Endothelial cell of umbilical vein (primary cell): Measurements from ENCODE around the gene SERPINI1. TPM values are rescaled to one million over a fixed set of nuclear protein-coding genes. Genes with fewer than 3 reads are reported as not detected.

ENCODE experiments used
- BruUV-seq: library from RNA; stranded (reverse); fragments of 400-500 nt; replicated peaks from 2 replicates; lab custom pipeline; 2021; lab: Mats Ljungman, UMichigan
- CTCF ChIA-PET: fragments of 300-600, 350-600 bp; sonication (Branson Sonifier 250); formaldehyde crosslinking; loops from one replicate; lab custom pipeline; 2021; ENCODE audit warnings: antibody characterized with exemption, inconsistent platforms; lab: Charles Lee
- POLR2A ChIA-PET: fragments of 300-600, 350-600 bp; sonication (Branson Sonifier 250); formaldehyde crosslinking; loops from one replicate; lab custom pipeline; 2021; ENCODE audit warnings: antibody characterized with exemption, inconsistent platforms; lab: Charles Lee
- DNase-seq: peaks from one replicate; pipeline ENCODE4 v3.0.0-alpha.2; 2011; ENCODE audit warnings: low read depth, low spot score
- FAIRE-seq: peaks from 2 replicates; lab custom pipeline; 2011; peaks lifted over from hg19 to GRCh38; lab: Jason Lieb, UNC
- H2AFZ ChIP-seq: 2 replicates; pipeline ENCODE4 v1.6.0; 2012; ENCODE audit warnings: low read depth, low read length, control low read depth, inconsistent platforms
- H3K27ac ChIP-seq: 2 replicates; pipeline ENCODE4 v1.5.1; 2011; ENCODE audit warnings: low read depth, mild to moderate bottlenecking, control low read depth, low read length, moderate library complexity; ENCODE audit not compliant: insufficient read depth
- H3K27me3 ChIP-seq, 2 experiments: 2 replicates each; pipeline versions ENCODE4 v1.6.0 to v1.6.1; 2011; ENCODE audit warnings: low read length in 2 of 2, mixed read lengths in 1 of 2; ENCODE audit not compliant: control insufficient read depth in 2 of 2, insufficient read depth in 2 of 2
- H3K36me3 ChIP-seq, 2 experiments: 2 replicates in 1 of 2; 3 replicates in 1 of 2; pipeline ENCODE4 v1.5.1; 2011; ENCODE audit warnings: low read length in 2 of 2, mild to moderate bottlenecking in 1 of 2, moderate library complexity in 1 of 2; ENCODE audit not compliant: control insufficient read depth in 2 of 2, insufficient read depth in 2 of 2; ENCODE audit errors: extremely low read depth in 1 of 2
- H3K4me1 ChIP-seq: 3 replicates; pipeline ENCODE4 v1.5.1; 2011; ENCODE audit warnings: mild to moderate bottlenecking, low read length; ENCODE audit not compliant: control insufficient read depth, insufficient read depth; ENCODE audit errors: extremely low read depth
- H3K4me2 ChIP-seq: 2 replicates; pipeline ENCODE4 v1.6.1; 2011; ENCODE audit warnings: low read length, control low read depth, mixed read lengths; ENCODE audit not compliant: insufficient read depth
- H3K4me3 ChIP-seq, 3 experiments: fragments of 200-600 bp in 1 of 3; sonication (generic), shearing (Covaris generic) in 1 of 3; replicated peaks in 1 of 3; 2 replicates each; pipeline ENCODE4 v1.5.1; 2011 to 2016; ENCODE audit warnings: control low read depth in 3 of 3, low read length in 3 of 3, mild to moderate bottlenecking in 2 of 3, inconsistent platforms in 1 of 3, low read depth in 1 of 3, moderate library complexity in 1 of 3; ENCODE audit not compliant: insufficient read depth in 1 of 3
- H3K79me2 ChIP-seq: 2 replicates; pipeline ENCODE4 v1.6.0; 2012; ENCODE audit warnings: low read length, inconsistent platforms; ENCODE audit not compliant: control insufficient read depth, insufficient read depth
- H3K9ac ChIP-seq: replicated peaks from 2 replicates; pipeline ENCODE3; 2011; ENCODE audit warnings: low read length, control low read depth; ENCODE audit not compliant: insufficient read depth; ENCODE audit errors: extremely low read depth
- H3K9me1 ChIP-seq: replicated peaks from 3 replicates; pipeline ENCODE4 v1.6.0; 2011; ENCODE audit warnings: mild to moderate bottlenecking, low read length; ENCODE audit not compliant: control insufficient read depth, insufficient read depth; ENCODE audit errors: extremely low read depth
- H3K9me3 ChIP-seq: replicated peaks from 2 replicates; pipeline ENCODE4 v1.5.1; 2012; ENCODE audit warnings: low read length, inconsistent platforms; ENCODE audit not compliant: control insufficient read depth, insufficient read depth
- H4K20me1 ChIP-seq: replicated peaks from 2 replicates; pipeline ENCODE3; 2011; ENCODE audit warnings: mild to moderate bottlenecking, low read length; ENCODE audit not compliant: control insufficient read depth, insufficient read depth; ENCODE audit errors: extremely low read depth
- EZH2 ChIP-seq: IDR thresholded peaks from 2 replicates; pipeline ENCODE4 v1.6.1; 2012; ENCODE audit warnings: borderline replicate concordance, low read depth, mild to moderate bottlenecking, moderate library complexity, low read length, inconsistent platforms; ENCODE audit not compliant: severe bottlenecking
- FOS ChIP-seq: IDR thresholded peaks from 2 replicates; pipeline ENCODE4 v1.6.1; 2011; ENCODE audit warnings: mild to moderate bottlenecking, low read length, moderate library complexity, borderline replicate concordance; ENCODE audit not compliant: insufficient read depth
- GATA2 ChIP-seq: IDR thresholded peaks from 2 replicates; pipeline ENCODE4 v1.7.0; 2011; ENCODE audit warnings: low read depth, mild to moderate bottlenecking, moderate library complexity, mixed read lengths, low read length; ENCODE audit not compliant: insufficient read length, insufficient read depth
- JUN ChIP-seq: IDR thresholded peaks from 2 replicates; pipeline ENCODE4 v1.6.1; 2011; ENCODE audit warnings: borderline replicate concordance, low read depth; ENCODE audit not compliant: insufficient read length, insufficient read depth
- MAX ChIP-seq: IDR thresholded peaks from 2 replicates; pipeline ENCODE4 v1.6.1; 2011; ENCODE audit not compliant: insufficient read depth, insufficient read length
- MYC ChIP-seq: IDR thresholded peaks from one replicate; pipeline ENCODE4 v1.6.1; 2011; ENCODE audit warnings: mild to moderate bottlenecking, low read depth, low read length
- POLR2A ChIP-seq: IDR thresholded peaks from 2 replicates; pipeline ENCODE4 v1.6.1; 2012; ENCODE audit warnings: low read depth, mild to moderate bottlenecking, control low read depth, low read length
- POLR2AphosphoS5 ChIP-seq: IDR thresholded peaks from 2 replicates; pipeline ENCODE4 v1.6.1; 2012; ENCODE audit warnings: low read depth, mild to moderate bottlenecking, control low read depth, low read length, moderate library complexity; ENCODE audit not compliant: insufficient read depth
- dilution Hi-C: fragments of 300-500 bp; cut with MboI; formaldehyde crosslinking; loops from one replicate; pipeline ENCODE4 v1.15.0; 2019; ENCODE audit warnings: low sequenced_read_pairs; ENCODE audit not compliant: extremely low pct_ligation_motif_present
- intact Hi-C: fragments of 100-400 bp; cut with micrococcal nuclease; formaldehyde crosslinking; loops from one replicate; pipeline ENCODE4 v1.10.0; 2022
- polyA plus RNA-seq, 4 experiments: library from polyadenylated mRNA; depleted of rRNA in 3 of 4; stranded (reverse) in 3 of 4; unstranded in 1 of 4; fragments of >200 nt; gene quantifications; 2 replicates each; pipeline versions ENCODE4 v1.2.1 to v1.2.3, GENCODE V29; 2011 to 2012; ENCODE audit warnings: missing spikeins in 1 of 4
- total RNA-seq: library from RNA; stranded (reverse); gene quantifications from 2 replicates; pipeline ENCODE4 v1.2.3, GENCODE V29; 2021
- TF ChIP-seq, protein P1 (sequence below), 2 donors: IDR thresholded peaks; 1 replicate in 1 of 2; 2 replicates in 1 of 2; pipeline ENCODE4 v1.5.1; 2011; ENCODE audit warnings: low read length in 2 of 2, mild to moderate bottlenecking in 2 of 2, moderate library complexity in 2 of 2, control low read depth in 1 of 2, inconsistent platforms in 1 of 2, low read depth in 1 of 2; ENCODE audit not compliant: insufficient read depth in 1 of 2; ENCODE audit errors: extremely low read depth in 1 of 2

Gene SERPINI1
- total and polyA plus RNA-seq, 2 donors (not counting 3 experiments of a cell fraction or from before 2014, with no cell fraction given): 0.22 to 0.28 TPM

DNA sequence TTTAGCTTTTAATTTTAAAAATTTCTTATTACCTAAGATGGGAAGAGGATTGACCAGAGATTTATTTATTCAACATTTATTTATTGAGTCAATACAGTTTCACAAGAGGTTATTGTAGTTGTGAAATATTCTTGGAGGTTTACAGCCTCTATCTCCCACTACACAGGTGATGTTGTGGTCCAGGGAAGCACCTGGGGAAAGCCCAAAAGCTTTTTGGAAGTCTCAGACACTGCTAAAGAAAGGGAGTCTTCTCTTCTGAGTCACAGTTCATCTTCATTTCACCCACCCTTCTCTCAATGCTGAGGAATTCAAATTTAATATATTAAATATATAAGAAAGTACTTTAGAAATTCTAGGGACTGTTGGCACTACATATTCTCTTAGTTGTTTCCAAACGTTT lies 41.8 kb downstream of the SERPINI1 start:
- no peaks in the 10 kb centered on the region for H3K27me3 ChIP-seq
- no peak overlapping the region for H3K4me2 ChIP-seq
- FAIRE-seq (no peak), DNase-seq (no peak)
- intact Hi-C loops (no loop called here), dilution Hi-C loops (no loop called here)
- no peak overlapping the region for H3K9ac ChIP-seq
- H3K27ac ChIP-seq: no peak overlapping the region
- no peak overlapping the region for H3K4me3 ChIP-seq
- H3K9me1 ChIP-seq: no peaks in the 10 kb centered on the region
- H3K9me3 ChIP-seq: no peaks in the 10 kb centered on the region
- ChIA-PET POLR2A (no interaction called here), CTCF (no interaction called here)
- H3K4me1 ChIP-seq: no peaks in the 10 kb centered on the region
- H4K20me1 ChIP-seq: no peaks in the 10 kb centered on the region
- TF ChIP-seq GATA2 (no peak), FOS (no peak), EZH2 (no peak), MYC (no peak), POLR2A (no peak), JUN (no peak), POLR2AphosphoS5 (no peak), MAX (no peak)
- TF ChIP-seq, protein P1, sequence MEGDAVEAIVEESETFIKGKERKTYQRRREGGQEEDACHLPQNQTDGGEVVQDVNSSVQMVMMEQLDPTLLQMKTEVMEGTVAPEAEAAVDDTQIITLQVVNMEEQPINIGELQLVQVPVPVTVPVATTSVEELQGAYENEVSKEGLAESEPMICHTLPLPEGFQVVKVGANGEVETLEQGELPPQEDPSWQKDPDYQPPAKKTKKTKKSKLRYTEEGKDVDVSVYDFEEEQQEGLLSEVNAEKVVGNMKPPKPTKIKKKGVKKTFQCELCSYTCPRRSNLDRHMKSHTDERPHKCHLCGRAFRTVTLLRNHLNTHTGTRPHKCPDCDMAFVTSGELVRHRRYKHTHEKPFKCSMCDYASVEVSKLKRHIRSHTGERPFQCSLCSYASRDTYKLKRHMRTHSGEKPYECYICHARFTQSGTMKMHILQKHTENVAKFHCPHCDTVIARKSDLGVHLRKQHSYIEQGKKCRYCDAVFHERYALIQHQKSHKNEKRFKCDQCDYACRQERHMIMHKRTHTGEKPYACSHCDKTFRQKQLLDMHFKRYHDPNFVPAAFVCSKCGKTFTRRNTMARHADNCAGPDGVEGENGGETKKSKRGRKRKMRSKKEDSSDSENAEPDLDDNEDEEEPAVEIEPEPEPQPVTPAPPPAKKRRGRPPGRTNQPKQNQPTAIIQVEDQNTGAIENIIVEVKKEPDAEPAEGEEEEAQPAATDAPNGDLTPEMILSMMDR (IDR thresholded peaks at IDR 0.05; ENCODE audit: extremely low read depth in 1 of 2, insufficient read depth in 1 of 2, low read depth in 1 of 2, low read length in 2 of 2): no peak
- no peak overlapping the region for H2AFZ ChIP-seq
- no peaks in the 10 kb centered on the region for H3K36me3 ChIP-seq
- no peaks in the 10 kb centered on the region for H3K79me2 ChIP-seq
- BruUV-seq: no TSS peak
